Measurements from ENCODE around the gene TRPM3.
"Not testable (repeated sequence)": the region's sequence is repeated elsewhere in the genome, so short reads cannot be mapped to it uniquely, and the experiment has no call there.

Gene TRPM3

DNA sequence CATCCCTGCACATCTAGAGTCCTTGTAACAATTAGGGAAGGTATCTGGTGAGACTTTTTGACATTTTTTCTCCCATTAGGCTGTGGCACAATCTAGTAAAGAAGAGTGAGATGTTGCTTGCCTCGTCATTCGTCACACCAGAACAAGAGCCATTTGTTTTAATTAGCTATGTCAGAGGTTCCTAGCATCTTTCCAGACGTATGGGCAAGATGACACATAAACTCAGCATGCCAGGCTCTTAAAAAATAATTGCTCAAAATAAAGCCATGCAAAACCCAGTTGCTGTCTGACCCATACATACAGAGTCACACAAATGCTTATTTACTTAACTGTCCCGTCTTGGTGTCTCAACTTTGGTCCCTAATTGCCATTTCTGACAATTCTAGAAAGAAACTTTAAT lies 125.9 kb downstream of the TRPM3 start:
- no peak for DNase-seq (ENCODE audit: low read depth)

DNA sequence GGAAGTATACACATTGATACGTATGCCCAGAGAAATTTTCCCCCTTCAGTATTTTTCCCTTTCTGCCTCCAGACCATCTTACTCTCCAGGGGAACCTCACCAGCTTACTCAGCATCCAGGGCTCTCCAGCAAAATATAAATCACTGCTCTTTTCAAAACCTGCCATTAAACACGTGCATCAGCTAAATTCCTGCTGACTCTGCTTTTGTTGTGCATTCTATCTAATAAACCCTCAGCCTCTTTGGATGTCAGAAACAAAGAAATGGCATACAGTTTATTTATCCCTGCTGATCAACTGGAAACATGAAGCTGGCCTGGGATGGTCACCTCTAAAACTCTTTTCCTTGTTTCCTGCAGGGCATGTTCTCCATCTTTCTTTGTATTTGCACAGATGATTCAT lies 126.8 kb downstream of the TRPM3 start:
- no peak for DNase-seq (ENCODE audit: low read depth)

DNA sequence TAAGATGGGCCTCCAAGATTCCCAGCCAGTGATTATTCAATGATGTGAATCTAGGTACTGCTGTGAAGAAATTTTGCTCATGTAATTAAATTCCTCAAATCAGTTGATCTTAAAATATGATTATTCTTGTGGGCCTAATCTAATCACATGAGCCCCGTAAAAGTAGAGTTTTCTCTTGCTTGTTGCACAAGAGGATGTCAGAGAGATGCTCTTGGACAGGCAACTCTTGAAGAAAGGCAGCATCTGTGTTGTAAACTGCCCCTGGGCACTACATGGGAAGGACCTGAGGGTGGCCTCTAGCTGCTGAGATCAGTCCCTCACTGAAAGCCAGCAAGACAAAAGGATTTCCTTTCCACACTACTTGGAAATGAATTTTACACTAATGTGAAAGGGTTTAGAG lies 132.9 kb downstream of the TRPM3 start:
- no peak for DNase-seq (ENCODE audit: low read depth)

DNA sequence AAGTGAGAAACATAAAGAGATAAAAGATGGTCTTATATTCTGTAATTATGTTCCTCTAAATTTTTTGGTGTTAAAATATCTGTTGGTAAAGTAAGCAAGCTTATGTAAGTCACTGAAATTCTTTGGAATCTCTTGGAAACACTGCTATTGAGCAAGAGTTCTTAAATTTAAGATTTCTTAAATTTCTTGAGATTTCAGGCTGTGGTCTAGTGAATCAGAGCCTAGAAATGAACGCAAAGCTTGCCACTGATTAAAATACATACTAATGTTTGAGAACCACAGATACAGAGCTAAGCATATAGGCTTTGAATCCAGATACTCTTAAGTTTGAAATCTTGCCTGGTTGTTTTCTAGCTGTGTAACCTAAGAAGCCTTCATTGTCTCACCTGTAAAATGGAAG lies 133.4 kb downstream of the TRPM3 start:
- no peak for DNase-seq (ENCODE audit: low read depth)

DNA sequence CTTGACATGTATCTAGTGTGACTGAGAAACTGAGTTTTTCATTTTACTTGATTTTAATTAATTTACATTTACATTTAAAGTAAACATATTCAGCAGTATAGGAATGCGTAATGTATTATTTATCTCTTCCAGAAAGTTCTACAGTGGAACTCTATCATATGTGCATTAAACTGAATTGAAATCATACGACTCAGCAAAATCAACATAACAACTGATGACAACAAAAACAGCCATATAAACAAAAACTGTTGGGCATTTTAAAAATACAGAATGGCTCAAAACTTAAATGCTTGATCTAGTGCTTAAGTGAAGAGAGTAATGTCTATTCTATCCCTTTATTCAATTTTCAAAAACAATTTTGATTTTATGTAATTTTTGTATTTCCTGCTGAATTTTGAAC lies 134.4 kb downstream of the TRPM3 start:
- no peak for DNase-seq (ENCODE audit: low read depth)

DNA sequence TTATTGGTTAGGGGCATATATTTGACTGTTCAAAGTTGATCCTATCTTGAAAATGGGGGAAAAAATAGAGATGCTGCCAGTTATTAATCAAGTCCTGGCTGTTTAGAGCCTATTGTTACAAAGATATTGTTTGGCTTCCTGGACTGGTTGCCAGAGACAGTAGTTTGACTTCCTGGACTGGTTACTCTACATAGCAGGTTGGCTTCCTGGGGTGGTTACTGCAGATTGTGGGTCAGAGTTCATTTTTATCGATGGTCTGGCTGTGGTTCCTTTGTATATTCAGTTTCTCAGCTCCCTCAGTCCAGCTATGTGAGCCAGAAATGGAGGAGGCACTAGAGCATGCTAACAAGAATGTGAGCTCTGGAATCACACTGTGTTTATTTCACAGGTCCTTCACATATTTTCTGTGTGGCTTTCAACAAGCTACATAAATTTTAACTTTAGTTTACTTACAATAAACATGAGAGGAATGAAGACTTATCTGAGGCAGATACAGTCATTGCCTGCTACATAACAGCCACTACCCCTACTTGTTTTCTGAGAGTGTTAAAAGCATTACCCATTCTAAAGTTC lies 137.6 kb downstream of the TRPM3 start:
- DNase-seq (ENCODE audit: low read depth) = no peak

DNA sequence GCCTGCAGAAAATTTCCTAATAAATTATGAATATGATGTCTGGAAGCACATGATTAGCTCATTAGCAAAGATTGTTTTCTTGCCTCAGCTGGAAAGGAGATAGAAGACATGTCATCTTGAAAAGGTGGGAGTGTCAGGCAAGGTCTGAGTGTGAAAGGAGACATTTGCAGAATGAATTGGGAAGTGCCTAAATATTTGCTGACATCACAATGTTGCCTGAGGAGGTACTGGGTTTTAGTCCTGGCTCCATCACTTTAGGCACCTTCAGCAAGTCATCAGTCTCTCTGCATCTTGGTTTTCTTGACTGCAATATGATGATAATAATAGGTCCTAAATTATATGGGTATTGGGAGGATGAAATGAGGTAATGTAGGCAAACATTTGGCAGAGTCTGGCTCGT lies 140.1 kb downstream of the TRPM3 start:
- no peak for DNase-seq (ENCODE audit: low read depth)

DNA sequence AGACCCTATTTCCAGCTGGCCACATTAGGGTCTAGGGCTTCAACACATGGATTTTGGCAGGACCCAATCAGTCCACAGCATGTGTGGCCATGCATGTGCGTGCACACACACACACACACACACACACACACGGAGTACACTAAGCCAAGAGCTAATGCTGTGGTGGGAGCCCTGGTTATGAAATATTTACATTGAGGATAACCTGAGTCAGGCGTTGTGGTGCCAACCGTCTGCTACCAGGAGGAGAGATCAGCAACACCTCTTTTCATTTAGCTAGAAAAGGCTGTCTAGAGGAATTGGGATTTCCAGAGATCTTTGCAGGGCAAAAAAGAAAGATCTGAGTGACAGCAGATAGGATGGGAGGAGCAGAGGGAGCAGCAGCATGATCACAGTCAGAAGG lies 141.5 kb downstream of the TRPM3 start:
- DNase-seq (ENCODE audit: low read depth) = no peak

DNA sequence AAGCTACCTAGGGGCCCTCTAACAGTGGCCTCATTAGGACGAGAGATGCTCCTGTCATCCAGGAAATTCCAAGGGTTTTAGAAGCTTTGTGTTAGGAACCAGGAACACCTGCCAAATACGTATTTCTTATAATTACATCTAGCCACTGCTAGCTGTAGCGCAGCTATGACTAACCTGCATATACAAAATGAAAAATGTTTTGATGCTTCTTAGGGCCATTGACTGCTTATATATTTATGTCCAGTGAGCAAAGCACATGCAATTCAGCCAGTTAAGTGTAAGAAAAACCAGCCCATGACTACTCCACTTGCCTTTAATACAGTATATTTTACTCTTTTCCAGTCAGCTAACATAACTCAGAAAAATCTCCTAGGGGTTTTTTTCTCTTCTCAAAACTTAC lies 143.3 kb downstream of the TRPM3 start:
- no peak for DNase-seq (ENCODE audit: low read depth)

DNA sequence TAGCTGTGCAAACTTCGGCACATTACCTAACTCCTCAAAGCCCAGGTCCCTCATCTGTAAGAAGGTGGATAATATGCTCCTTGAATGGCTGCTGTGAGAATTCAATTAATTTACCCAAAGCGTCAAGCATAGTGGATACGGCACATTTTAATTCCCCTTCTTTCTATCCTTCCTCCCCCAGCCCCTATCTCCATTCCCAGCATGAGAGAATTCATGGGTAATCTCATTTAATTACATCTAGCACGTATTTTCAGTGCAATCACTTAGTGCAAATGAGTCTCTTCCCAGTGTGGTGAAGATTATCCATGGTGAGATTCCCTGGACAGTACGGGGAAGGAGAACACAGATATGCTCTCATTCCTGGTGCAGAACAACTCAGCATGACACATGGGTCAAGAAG lies 145.6 kb downstream of the TRPM3 start:
- DNase-seq (ENCODE audit: low read depth) = no peak

DNA sequence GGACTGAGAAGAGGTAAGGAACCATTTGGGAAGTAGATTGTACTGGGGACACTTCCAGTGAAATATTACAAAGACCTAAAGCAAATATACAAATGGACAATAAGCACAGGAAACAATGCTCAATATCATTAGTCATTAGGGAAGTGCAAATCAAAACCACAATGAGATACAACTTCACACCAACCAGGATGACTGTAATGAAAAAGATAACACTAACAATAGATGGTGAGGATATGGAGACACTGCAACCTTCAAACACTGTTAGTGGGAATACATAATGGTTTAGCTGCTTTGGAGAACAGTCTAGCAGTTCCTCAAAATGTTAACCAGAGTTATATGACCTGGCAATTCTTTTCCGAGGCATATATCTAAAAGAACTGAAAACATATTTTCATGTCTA lies 149.7 kb downstream of the TRPM3 start:
- DNase-seq (ENCODE audit: low read depth) = no peak

DNA sequence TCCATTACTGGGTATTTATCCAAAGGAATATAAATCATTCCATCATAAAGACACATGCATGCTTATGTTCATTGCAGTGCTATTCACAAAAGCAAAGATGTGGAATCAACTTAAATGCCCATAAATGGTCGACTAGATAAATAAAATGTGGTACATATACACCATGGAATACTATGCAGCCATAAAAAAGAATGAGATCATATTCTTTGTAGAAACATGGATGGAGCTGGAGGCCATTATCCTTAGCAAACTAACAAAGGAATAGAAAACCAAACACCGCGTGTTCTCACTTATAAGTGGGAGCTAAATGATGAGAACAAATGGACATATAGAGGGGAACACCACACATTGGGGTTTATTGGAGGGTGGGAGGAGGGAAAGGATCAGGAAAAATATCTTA lies 155.0 kb downstream of the TRPM3 start:
- not testable (repeated sequence) for DNase-seq (ENCODE audit: low read depth)

DNA sequence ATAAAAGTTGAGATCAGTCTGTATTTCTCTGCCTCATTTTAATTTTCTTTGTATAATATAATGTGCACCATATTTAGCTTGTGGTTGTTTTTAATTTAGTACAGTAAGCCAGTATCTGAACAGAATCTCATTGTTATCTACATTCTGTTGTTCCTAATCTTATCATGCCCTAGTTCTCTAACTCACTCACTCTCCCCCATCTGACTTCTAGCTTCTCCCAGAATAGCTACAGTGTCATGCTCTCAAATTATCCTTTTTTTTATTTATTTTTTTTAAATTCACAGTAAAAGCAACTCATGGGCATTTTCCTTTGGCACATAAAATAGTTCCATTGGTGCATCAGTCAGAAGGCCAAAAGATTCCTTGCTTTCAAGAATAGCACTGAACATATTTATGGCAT lies 156.6 kb downstream of the TRPM3 start:
- no peak for DNase-seq (ENCODE audit: low read depth)

DNA sequence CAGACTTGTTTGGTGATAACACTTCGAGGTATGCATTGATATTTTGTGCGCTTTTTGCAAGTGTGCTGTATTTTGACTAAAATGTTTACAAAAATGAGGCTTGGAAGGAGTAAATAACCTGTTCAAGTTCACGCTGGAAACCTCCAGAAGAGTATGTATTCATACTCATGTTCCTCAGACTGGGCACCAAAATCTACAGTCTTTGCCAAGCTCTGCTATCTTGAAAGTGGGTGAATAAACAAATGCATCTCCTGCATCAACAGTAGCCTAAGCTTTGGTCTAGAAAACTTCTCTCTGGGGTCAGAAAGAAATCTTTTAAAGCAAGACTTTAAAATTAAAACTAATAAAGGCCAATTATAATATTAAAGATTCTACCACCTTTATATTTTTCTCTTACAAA lies 157.9 kb downstream of the TRPM3 start:
- no peak for DNase-seq (ENCODE audit: low read depth)

DNA sequence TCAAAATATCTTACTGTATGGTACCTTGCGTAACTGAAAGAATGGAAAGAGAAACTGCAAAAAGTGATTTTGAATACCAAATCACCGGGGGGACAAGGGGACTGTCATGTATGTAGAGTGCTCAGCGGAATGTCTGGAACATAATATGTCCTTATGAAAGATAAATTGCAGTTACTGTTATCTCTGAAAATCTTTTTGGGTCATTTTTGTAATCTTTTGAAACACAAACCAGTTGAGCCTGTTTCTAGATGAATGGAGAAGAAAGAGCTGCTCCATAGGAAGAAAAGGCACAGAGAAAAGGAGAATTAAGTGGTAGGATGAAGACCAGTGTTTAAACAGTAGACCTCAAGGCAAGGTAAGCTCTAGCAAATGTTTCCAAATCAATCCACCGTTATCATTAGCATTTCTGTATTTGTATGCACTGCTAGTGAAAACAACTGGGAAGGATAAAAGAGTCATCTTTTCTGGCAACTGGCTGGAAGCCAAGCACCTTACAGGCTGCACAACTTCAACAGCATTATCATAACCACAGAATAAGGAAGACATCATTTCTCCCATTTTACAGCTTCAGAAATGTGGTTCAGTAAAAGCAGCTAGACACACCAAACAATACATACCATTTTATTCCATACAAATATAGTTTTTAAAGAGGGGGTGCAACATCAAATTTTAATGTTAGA lies 158.5 kb downstream of the TRPM3 start:
- DNase-seq (ENCODE audit: low read depth) = no peak

DNA sequence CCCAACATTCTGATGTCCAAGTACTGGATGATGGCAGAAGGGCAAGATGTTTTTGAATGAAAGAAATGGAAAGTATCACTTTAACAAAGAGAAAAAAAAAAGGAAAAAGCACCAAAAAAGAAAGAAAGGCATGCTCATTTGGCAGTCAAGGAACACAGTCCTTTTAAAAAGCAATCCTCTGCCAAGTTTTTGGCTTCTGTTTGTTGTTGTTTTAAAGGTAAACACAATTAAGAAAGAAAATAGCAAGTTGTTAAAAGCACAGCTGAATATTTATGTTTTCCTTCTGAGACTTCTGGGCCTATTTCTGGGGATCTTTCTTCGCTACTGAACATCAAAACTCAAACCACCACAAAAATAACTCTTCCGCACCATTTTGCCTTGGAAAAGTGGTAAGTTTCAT lies 162.1 kb downstream of the TRPM3 start:
- DNase-seq (ENCODE audit: low read depth) = no peak

DNA sequence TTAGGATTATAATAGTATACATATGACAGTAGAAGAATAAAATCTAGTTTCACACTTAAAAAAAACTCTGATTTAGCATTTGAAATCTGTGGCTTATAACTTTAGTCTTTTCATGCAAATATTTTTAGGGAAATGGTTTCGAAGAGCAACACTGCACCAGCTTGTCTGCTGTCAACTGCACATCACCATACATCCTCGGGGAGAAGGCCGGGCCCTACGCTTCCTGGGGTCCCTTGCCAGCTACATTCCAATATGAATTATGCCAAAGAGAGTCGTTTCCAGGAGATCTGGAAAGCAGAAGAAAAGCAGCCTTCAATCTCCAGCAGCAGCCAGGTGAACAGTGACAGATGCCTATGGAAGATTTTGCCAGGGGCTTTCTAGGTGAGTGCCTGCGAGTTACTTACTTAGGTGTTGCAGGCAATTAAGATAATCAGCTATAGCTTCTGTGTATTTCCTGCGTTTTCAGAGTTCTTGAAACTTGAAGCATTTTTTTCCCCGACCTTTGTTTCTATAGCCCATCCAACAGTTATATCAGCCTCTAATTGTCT lies 166.8 kb downstream of the TRPM3 start:
- DNase-seq (ENCODE audit: low read depth) = no peak

DNA sequence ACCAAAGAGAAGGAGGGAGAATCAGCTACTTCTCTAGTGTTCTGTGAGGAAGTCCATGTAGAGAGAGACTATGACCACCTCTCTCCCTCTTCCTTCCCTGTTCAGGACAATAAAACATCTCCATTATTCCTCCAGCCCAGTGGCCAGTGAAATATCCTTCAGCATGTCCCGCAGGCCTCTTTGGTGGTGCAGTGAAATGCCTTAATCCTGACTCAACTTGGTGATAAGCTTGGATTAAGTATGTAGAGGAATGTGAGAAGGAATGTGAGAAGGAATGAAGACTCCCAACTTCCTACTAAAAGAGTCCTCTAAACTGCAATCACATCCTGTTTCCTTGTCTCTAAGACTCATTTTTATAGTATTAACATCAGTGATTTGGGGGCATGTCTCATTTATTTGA lies 167.3 kb downstream of the TRPM3 start:
- DNase-seq (ENCODE audit: low read depth) = no peak

DNA sequence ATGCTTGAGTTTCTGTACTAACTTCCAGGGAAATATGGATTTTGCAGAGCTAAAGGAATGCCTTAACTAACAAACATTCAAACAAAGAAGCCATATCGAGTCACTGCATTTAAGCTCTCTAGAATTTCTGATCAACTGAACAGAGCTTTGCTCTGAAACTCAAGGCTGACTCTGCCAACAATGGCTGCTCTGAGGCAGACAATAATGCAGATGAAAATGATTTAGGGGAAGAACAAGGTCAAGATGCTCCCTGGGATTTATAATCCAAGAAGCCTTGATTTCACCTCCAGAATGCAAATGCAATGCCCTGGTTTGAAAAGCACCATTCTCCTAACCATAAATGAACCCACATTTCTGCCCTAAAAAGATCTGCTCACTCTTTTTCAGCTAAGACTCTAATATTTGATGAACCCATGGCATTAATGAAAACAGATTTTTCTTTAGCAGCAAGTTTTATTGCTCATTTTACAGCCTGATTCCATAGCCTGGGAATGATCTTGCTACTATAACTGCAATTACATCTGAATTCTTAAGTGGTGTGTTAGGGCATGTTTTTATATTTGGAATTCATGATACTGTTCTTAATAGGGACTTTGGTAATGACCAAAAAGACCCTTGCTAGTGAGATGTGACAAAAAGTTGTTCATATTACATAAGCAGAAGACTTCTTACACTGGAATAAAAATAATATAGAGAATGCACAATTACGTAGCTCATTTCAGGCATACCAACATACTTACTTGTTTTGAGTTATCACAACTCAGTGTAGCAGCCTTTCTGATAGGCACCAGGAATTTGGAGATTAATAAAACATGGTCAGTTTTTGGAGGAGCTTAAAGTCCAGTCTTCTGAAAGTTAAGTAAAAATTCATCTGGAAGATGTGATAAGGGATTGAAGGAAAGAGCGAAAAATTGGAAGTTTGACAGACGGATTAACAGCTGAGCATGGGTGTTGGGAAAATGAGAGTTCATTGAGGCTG lies 169.4 kb downstream of the TRPM3 start:
- DNase-seq (ENCODE audit: low read depth) = no peak

DNA sequence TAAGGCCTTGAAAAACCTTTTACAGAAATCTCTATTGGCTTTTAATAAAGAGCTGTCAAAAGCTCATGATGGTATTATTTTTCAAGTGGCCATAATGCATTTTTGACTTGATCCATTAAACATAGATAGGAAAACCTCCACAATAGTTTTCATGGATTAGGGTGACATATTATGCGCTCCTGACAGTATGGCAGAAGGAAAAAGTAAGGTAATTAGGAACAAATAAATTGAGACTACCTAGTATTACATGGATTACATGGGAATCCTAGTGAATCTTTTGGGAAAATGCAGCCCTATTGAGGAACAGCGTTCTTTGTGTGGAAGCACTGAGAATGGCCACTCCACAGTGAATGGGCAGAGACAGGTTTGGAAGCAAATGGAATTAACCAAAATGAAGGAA lies 171.2 kb downstream of the TRPM3 start:
- DNase-seq (ENCODE audit: low read depth) = no peak

DNA sequence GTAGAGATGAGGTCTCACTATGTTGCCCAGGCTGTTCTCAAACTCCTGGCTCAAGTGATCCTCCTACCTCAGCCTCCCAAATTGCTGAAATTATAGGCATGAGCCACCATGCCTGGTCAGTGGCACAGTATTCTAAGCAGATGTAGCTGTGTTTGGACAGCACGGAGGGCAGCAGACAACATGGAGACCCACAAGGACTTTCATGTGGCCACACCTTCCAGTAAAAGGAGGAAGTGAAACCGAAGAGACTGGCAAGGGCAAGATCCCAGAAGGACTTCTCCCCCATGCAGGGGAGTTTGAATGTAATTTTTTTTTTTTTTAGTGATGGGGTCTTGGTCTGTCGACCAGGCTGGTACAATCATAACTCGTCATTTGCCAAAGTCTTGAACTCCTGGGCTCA lies 172.2 kb downstream of the TRPM3 start:
- no peak for DNase-seq (ENCODE audit: low read depth)

DNA sequence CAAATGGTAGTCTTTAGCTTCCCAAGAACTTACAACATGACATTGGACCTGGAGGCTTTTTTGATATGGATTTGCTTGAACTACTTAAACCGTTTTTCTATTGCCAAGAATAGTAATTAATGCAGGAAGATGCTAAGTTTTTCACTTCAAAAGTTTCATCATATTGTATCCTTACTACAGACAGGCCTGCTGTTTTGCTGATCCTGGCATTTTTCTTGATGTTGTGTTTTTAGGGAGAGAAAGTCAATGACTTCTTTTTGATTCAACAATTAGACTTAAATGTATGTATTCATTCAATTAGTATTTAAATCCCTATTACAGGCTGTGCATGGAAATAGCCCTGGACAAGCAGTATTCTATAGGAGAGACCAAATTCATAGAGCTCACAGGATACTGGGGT lies 172.7 kb downstream of the TRPM3 start:
- no peak for DNase-seq (ENCODE audit: low read depth)

DNA sequence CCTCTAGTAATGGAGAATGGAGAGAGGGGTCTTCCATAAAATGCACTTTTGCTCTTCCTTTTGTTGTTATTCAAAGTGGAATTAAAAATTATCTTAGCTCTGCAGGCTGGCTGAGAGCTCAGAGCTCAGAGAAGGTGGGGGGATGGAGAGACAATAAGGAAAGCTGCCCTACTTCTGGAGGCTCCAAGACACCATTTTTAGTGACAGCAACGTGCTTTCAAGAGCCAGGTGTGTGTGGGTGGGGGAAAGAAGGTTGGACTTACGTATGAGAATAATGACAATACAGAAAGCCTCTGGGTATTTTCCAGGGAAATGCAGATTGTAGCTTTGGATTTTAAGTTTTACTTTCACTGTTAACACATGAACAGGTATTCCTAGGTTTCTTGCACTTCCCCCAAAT lies 173.9 kb downstream of the TRPM3 start:
- DNase-seq (ENCODE audit: low read depth) = no peak
